ENCODE measurements around the gene PSMD6. TPM values are rescaled to one million over a fixed set of nuclear protein-coding genes. Genes with fewer than 3 reads are reported as not detected.

Gene PSMD6
- total and polyA plus RNA-seq, 7 experiments from 2014 or later, result 63.4 to 134 (median 89.2) TPM

DNA sequence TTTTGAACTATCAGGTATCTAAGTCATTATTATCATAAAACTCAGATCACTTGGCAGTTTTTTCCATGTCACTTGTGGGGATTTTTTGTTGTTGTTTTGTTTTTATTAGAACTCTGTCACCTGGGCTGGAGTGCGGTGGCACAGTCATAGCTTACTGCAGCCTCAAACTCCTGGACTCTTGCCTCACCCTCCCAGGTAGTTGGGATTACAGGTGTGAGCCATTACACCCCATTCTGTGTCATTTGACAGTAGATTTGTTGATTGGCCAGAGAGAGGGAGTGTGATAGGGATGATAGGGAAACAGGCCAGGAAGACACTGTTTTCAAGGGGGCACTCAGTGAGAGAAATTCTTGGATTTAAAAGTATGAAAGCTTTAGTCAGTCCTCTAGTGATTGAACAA is 56.4 kb downstream of the PSMD6 start:
- ChIA-PET CTCF (interaction anchor here (10.3 to 15.6 kb wide), 2 partner anchors 13 to 26 kb away, joined by 162 to 249 read pairs; no protein-coding TSS in a partner anchor), POLR2A (interaction anchor here (0.8 to 10.9 kb wide), 8 partner anchors 8 to 113 kb away, joined by 3 to 234 read pairs (median 10); partner anchors contain the start of genes PSMD6 and SCAANT1)
- no peaks in the 10 kb centered on the region for H3K27me3 Mint-ChIP-seq
- no peaks in the 10 kb centered on the region for H3K27me3 ChIP-seq (ENCODE audit: control insufficient read depth in 2 of 2, insufficient read depth in 2 of 2, low read length in 2 of 2)
- intact Hi-C loops (cut with micrococcal nuclease), result loop anchor here (1.0 to 10.0 kb wide), 4 partner anchors 26 to 518 kb away; partner anchors contain the start of genes ATXN7 (in 2 of the 2) and THOC7 (in 2 of the 2)
- H3K4me1 ChIP-seq (ENCODE audit: control insufficient read depth in 2 of 2, insufficient read depth in 2 of 2, low read length in 2 of 2), result peaks cover 36 to 37% of the 10 kb centered on the region in 2 donors
- H3K9me3 Mint-ChIP-seq, result no peaks in the 10 kb centered on the region
- H3K4me3 ChIP-seq (ENCODE audit: low read length), result peak overlapping the region; percentile 91
- peak overlapping the region; percentile 80 for H3K27ac ChIP-seq (ENCODE audit: low read depth, low read length)
- peak overlapping the region; percentile 84 to 99 (median 96) for H3K27ac Mint-ChIP-seq
- DNase-seq, result no peak
- H3K4me3 Mint-ChIP-seq, result peak overlapping the region; percentile 68 to 98 (median 92)
- peaks cover 0 to 8% (median 4%) of the 10 kb centered on the region in 5 donors for H3K36me3 Mint-ChIP-seq
- ATAC-seq, result no peak
- peaks cover 35 to 68% (median 58%) of the 10 kb centered on the region in 7 donors for H3K4me1 Mint-ChIP-seq
- no peaks in the 10 kb centered on the region for H3K36me3 ChIP-seq (ENCODE audit: control insufficient read depth in 2 of 3, insufficient read depth in 3 of 3, low read length in 3 of 3)
- H3K9me3 ChIP-seq (ENCODE audit: control insufficient read depth in 2 of 3, low read length in 3 of 3), result no peaks in the 10 kb centered on the region

DNA sequence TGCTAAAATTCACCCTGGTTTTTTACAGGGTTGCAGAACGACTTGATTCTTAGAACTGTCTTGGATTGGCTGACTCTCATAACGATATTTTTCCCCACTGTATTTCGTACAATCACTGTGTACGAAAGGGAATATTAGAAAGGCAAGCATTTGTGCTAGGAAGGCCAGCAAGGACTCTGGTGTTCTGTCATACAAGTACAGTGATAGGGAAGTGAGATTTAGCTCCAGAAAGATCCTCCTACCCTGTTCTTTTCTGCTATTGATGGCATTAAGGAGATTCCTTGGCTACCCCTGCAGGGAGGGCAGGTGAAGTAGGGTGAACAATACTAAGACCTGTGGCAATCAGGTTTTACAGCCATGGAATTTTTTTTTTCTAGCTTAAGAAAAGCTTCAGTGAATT is 57.3 kb downstream of the PSMD6 start:
- Mint-ChIP-seq H3K27me3 (no peaks in the 10 kb centered on the region), H3K4me1 (peaks cover 31 to 62% (median 52%) of the 10 kb centered on the region in 7 donors), H3K36me3 (peaks cover 0 to 8% (median 4%) of the 10 kb centered on the region in 5 donors), H3K9me3 (no peaks in the 10 kb centered on the region), H3K4me3 (peak overlapping the region in 1 of 10 donors; percentile 94), H3K27ac (peak overlapping the region in 8 of 9 donors; percentile 84 to 99 (median 96))
- Histone ChIP-seq H3K27me3 (ENCODE audit: control insufficient read depth in 2 of 2, insufficient read depth in 2 of 2, low read length in 2 of 2) (no peaks in the 10 kb centered on the region), H3K27ac (ENCODE audit: low read depth, low read length) (peak overlapping the region; percentile 80), H3K4me1 (ENCODE audit: control insufficient read depth in 2 of 2, insufficient read depth in 2 of 2, low read length in 2 of 2) (peaks cover 30 to 31% of the 10 kb centered on the region in 2 donors), H3K36me3 (ENCODE audit: control insufficient read depth in 2 of 3, insufficient read depth in 3 of 3, low read length in 3 of 3) (no peaks in the 10 kb centered on the region), H3K9me3 (ENCODE audit: control insufficient read depth in 2 of 3, low read length in 3 of 3) (no peaks in the 10 kb centered on the region), H3K4me3 (ENCODE audit: low read length) (no peak overlapping the region)
- ChIA-PET POLR2A (interaction anchor here (0.8 to 10.9 kb wide), 4 partner anchors 9 to 57 kb away, joined by 3 to 234 read pairs (median 28); partner anchors contain the start of gene PSMD6), CTCF (interaction anchor here (1.0 to 15.6 kb wide), 3 partner anchors 14 to 58 kb away, joined by 3 to 249 read pairs (median 162); no protein-coding TSS in a partner anchor)
- no peak for ATAC-seq
- intact Hi-C loops (cut with micrococcal nuclease), result loop anchor here (2.0 to 10.0 kb wide), 3 partner anchors 103 to 519 kb away; partner anchors contain the start of genes ATXN7 (in 2 of the 2) and THOC7 (in 2 of the 2)
- no peak for DNase-seq

- Mint-ChIP-seq H3K4me1 (peaks cover 31 to 60% (median 50%) of the 10 kb centered on the region in 7 donors), H3K9me3 (no peaks in the 10 kb centered on the region), H3K4me3 (no peak overlapping the region), H3K36me3 (peaks cover 0 to 8% (median 0%) of the 10 kb centered on the region in 5 donors), H3K27ac (peak overlapping the region in 8 of 9 donors; percentile 23 to 99 (median 91)), H3K27me3 (no peaks in the 10 kb centered on the region)
- intact Hi-C loops (cut with micrococcal nuclease), result loop anchor here (5.0 to 10.0 kb wide), 2 partner anchors 103 to 520 kb away; partner anchors contain the start of genes ATXN7 (in 1 of the 2) and THOC7 (in 1 of the 2)
- Histone ChIP-seq H3K9me3 (ENCODE audit: control insufficient read depth in 2 of 3, low read length in 3 of 3) (no peaks in the 10 kb centered on the region), H3K27ac (ENCODE audit: low read depth, low read length) (peak overlapping the region; percentile 14), H3K36me3 (ENCODE audit: control insufficient read depth in 2 of 3, insufficient read depth in 3 of 3, low read length in 3 of 3) (no peaks in the 10 kb centered on the region), H3K4me1 (ENCODE audit: control insufficient read depth in 2 of 2, insufficient read depth in 2 of 2, low read length in 2 of 2) (peaks cover 21 to 26% of the 10 kb centered on the region in 2 donors), H3K27me3 (ENCODE audit: control insufficient read depth in 2 of 2, insufficient read depth in 2 of 2, low read length in 2 of 2) (no peaks in the 10 kb centered on the region), H3K4me3 (ENCODE audit: low read length) (no peak overlapping the region)
- ATAC-seq (no peak), DNase-seq (no peak)
- CTCF ChIA-PET, result interaction anchor here (1.3 to 15.6 kb wide), 3 partner anchors 15 to 59 kb away, joined by 6 to 249 read pairs (median 162); partner anchors contain the start of gene PSMD6
- POLR2A ChIA-PET, result interaction anchor here (0.8 to 10.9 kb wide), 3 partner anchors 16 to 58 kb away, joined by 3 to 234 read pairs (median 50); partner anchors contain the start of gene PSMD6
Measured at GRCh38 chr3:63964681-63965485, 58.4 kb downstream of the PSMD6 start.

GRCh38 chr3:63963496-63963895 is 59.8 kb downstream of the PSMD6 start:
- ChIA-PET POLR2A (interaction anchor here (0.6 to 2.2 kb wide), 5 partner anchors 8 to 57 kb away, joined by 3 to 11 read pairs (median 3); no protein-coding TSS in a partner anchor), CTCF (interaction anchor here (0.8 to 15.6 kb wide), 4 partner anchors 9 to 40 kb away, joined by 3 to 249 read pairs (median 82); no protein-coding TSS in a partner anchor)
- Histone ChIP-seq H3K9me3 (ENCODE audit: control insufficient read depth in 2 of 3, low read length in 3 of 3) (no peaks in the 10 kb centered on the region), H3K4me3 (ENCODE audit: low read length) (no peak overlapping the region), H3K4me1 (ENCODE audit: control insufficient read depth in 2 of 2, insufficient read depth in 2 of 2, low read length in 2 of 2) (peaks cover 13 to 22% of the 10 kb centered on the region in 2 donors), H3K27ac (ENCODE audit: low read depth, low read length) (no peak overlapping the region), H3K36me3 (ENCODE audit: control insufficient read depth in 2 of 3, insufficient read depth in 3 of 3, low read length in 3 of 3) (no peaks in the 10 kb centered on the region), H3K27me3 (ENCODE audit: control insufficient read depth in 2 of 2, insufficient read depth in 2 of 2, low read length in 2 of 2) (no peaks in the 10 kb centered on the region)
- no peak for DNase-seq
- peaks cover 26 to 56% (median 50%) of the 10 kb centered on the region in 7 donors for H3K4me1 Mint-ChIP-seq
- no peak for ATAC-seq
- H3K36me3 Mint-ChIP-seq, result peaks cover 0 to 4% (median 0%) of the 10 kb centered on the region in 5 donors
- peak overlapping the region in 2 of 9 donors; percentile 2 to 34 for H3K27ac Mint-ChIP-seq
- no peaks in the 10 kb centered on the region for H3K27me3 Mint-ChIP-seq
- no peaks in the 10 kb centered on the region for H3K9me3 Mint-ChIP-seq
- intact Hi-C loops (cut with micrococcal nuclease), result loop anchor here (2.0 to 10.0 kb wide), 2 partner anchors 15 to 521 kb away; no protein-coding TSS in a partner anchor
- H3K4me3 Mint-ChIP-seq, result no peak overlapping the region

- peak overlapping the region in 3 of 9 donors; percentile 20 to 45 (median 41) for H3K27ac Mint-ChIP-seq
- intact Hi-C loops (cut with micrococcal nuclease), result loop anchor here (1.0 to 10.0 kb wide), 6 partner anchors 8 to 523 kb away; partner anchors contain the start of gene PSMD6 (in 1 of the 2)
Measured at GRCh38 chr3:63961891-63962290, 61.4 kb downstream of the PSMD6 start.

More at GRCh38 chr3:63961891-63962290, 61.4 kb downstream of the PSMD6 start:
- ChIA-PET CTCF (interaction anchor here (0.6 to 15.6 kb wide), 15 partner anchors 11 to 99 kb away, joined by 3 to 249 read pairs (median 5); partner anchors contain the start of gene PSMD6), POLR2A (interaction anchor here (0.9 to 2.9 kb wide), 8 partner anchors 9 to 57 kb away, joined by 3 to 15 read pairs (median 5); no protein-coding TSS in a partner anchor)
- no peaks in the 10 kb centered on the region for H3K36me3 ChIP-seq (ENCODE audit: control insufficient read depth in 2 of 3, insufficient read depth in 3 of 3, low read length in 3 of 3)
- H3K4me3 ChIP-seq (ENCODE audit: low read length), result no peak overlapping the region
- H3K27ac ChIP-seq (ENCODE audit: low read depth, low read length), result no peak overlapping the region
- ATAC-seq (peak; percentile 96), DNase-seq (peak in 7 of 9 donors; percentile 47 to 74 (median 63))
- H3K4me1 ChIP-seq (ENCODE audit: control insufficient read depth in 2 of 2, insufficient read depth in 2 of 2, low read length in 2 of 2), result peaks cover 7 to 18% of the 10 kb centered on the region in 2 donors
- H3K27me3 Mint-ChIP-seq, result no peaks in the 10 kb centered on the region
- no peaks in the 10 kb centered on the region for H3K36me3 Mint-ChIP-seq
- no peaks in the 10 kb centered on the region for H3K9me3 Mint-ChIP-seq
- H3K4me3 Mint-ChIP-seq, result no peak overlapping the region
- H3K27me3 ChIP-seq (ENCODE audit: control insufficient read depth in 2 of 2, insufficient read depth in 2 of 2, low read length in 2 of 2), result no peaks in the 10 kb centered on the region
- H3K9me3 ChIP-seq (ENCODE audit: control insufficient read depth in 2 of 3, low read length in 3 of 3), result no peaks in the 10 kb centered on the region
- H3K4me1 Mint-ChIP-seq, result peaks cover 18 to 57% (median 41%) of the 10 kb centered on the region in 7 donors

Data from naive thymus-derived CD4-positive, alpha-beta T cell (primary cell).